Liver (tissue), 9 donors: ENCODE measurements around the gene SH3RF3. TPM values are rescaled to one million over a fixed set of nuclear protein-coding genes. Genes with fewer than 3 reads are reported as not detected.

Experiments used
- DNase-seq: peaks from one replicate; pipeline ENCODE4 v3.0.0-alpha.2; 2017; ENCODE audit warnings: low spot score
- H3K27ac ChIP-seq, 2 donors: one replicate each; pipeline ENCODE4 v1.7.0; 2013; ENCODE audit warnings: inconsistent platforms in 2 of 2, low read length in 2 of 2, control low read depth in 1 of 2, low read depth in 1 of 2, mild to moderate bottlenecking in 1 of 2
- H3K27me3 ChIP-seq, 4 donors: one replicate each; pipeline versions ENCODE4 v1.6.1 to v1.7.0; 2013; ENCODE audit warnings: low read length in 3 of 4, inconsistent platforms in 1 of 4, mild to moderate bottlenecking in 1 of 4, moderate library complexity in 1 of 4; ENCODE audit not compliant: control insufficient read depth in 4 of 4, insufficient read depth in 4 of 4
- H3K36me3 ChIP-seq, 4 donors: one replicate each; pipeline versions ENCODE4 v1.6.1 to v1.7.0; 2013; ENCODE audit warnings: low read length in 3 of 4, mild to moderate bottlenecking in 3 of 4, low read depth in 1 of 4, moderate library complexity in 1 of 4; ENCODE audit not compliant: control insufficient read depth in 4 of 4, insufficient read depth in 3 of 4
- H3K4me1 ChIP-seq, 4 donors: one replicate each; pipeline versions ENCODE4 v1.6.1 to v1.7.0; 2013; ENCODE audit warnings: low read length in 3 of 4, mild to moderate bottlenecking in 3 of 4, moderate library complexity in 1 of 4; ENCODE audit not compliant: control insufficient read depth in 4 of 4, insufficient read depth in 4 of 4
- H3K4me3 ChIP-seq, 3 donors: one replicate each; pipeline versions ENCODE4 v1.6.1 to v1.7.0; 2013; ENCODE audit warnings: low read length in 3 of 3, control low read depth in 1 of 3, low read depth in 1 of 3, mild to moderate bottlenecking in 1 of 3
- H3K9ac ChIP-seq, 2 donors: one replicate each; pipeline ENCODE4 v1.7.0; 2013; ENCODE audit warnings: low read length in 2 of 2, mild to moderate bottlenecking in 2 of 2, moderate library complexity in 2 of 2, control low read depth in 1 of 2, low read depth in 1 of 2
- H3K9me3 ChIP-seq, 4 donors: one replicate each; pipeline versions ENCODE4 v1.6.1 to v1.7.0; 2013; ENCODE audit warnings: low read length in 3 of 4; ENCODE audit not compliant: control insufficient read depth in 4 of 4
- ATF3 ChIP-seq: IDR thresholded peaks from 2 replicates; pipeline ENCODE4 v1.6.1; 2016; ENCODE audit warnings: antibody characterized with exemption
- CTCF ChIP-seq: fragments of 150-350 bp; IDR thresholded peaks from 2 replicates; pipeline ENCODE4 v1.5.1; 2017; ENCODE audit warnings: improper control_type of control experiment, low read depth, low read length; ENCODE audit not compliant: missing input control
- EGR1 ChIP-seq, 2 donors: IDR thresholded peaks; 2 replicates each; pipeline ENCODE4 v1.6.1; 2016 to 2018; ENCODE audit warnings: antibody characterized with exemption in 2 of 2, low read depth in 2 of 2
- FOXA1 ChIP-seq: IDR thresholded peaks from 2 replicates; pipeline ENCODE4 v1.6.1; 2016; ENCODE audit warnings: antibody characterized with exemption
- FOXA2 ChIP-seq: IDR thresholded peaks from 2 replicates; pipeline ENCODE4 v1.6.1; 2016; ENCODE audit warnings: antibody characterized with exemption
- GABPA ChIP-seq, 2 donors: IDR thresholded peaks in 1 of 2; conservative IDR thresholded peaks in 1 of 2; 2 replicates each; pipeline ENCODE4 v1.6.1; 2016; ENCODE audit warnings: antibody characterized with exemption in 2 of 2, mild to moderate bottlenecking in 1 of 2, moderate library complexity in 1 of 2
- HNF4A ChIP-seq, 2 donors: conservative IDR thresholded peaks; 2 replicates each; pipeline ENCODE4 v1.6.1; 2016; ENCODE audit warnings: antibody characterized with exemption in 2 of 2, mild to moderate bottlenecking in 2 of 2
- HNF4G ChIP-seq: IDR thresholded peaks from 2 replicates; pipeline ENCODE4 v1.6.1; 2016; ENCODE audit warnings: antibody characterized with exemption
- JUND ChIP-seq, 2 donors: IDR thresholded peaks; 2 replicates each; pipeline ENCODE4 v1.6.1; 2016; ENCODE audit warnings: antibody characterized with exemption in 2 of 2
- NR2F2 ChIP-seq: IDR thresholded peaks from 2 replicates; pipeline ENCODE4 v1.6.1; 2016; ENCODE audit warnings: antibody characterized with exemption
- RAD21 ChIP-seq, 2 donors: IDR thresholded peaks; 2 replicates each; pipeline ENCODE4 v1.6.1; 2016; ENCODE audit warnings: antibody characterized with exemption in 2 of 2, mild to moderate bottlenecking in 2 of 2
- RXRA ChIP-seq, 2 donors: IDR thresholded peaks; 2 replicates each; pipeline ENCODE4 v1.6.1; 2017 to 2018; ENCODE audit warnings: antibody characterized with exemption in 2 of 2, mild to moderate bottlenecking in 1 of 2
- SP1 ChIP-seq: IDR thresholded peaks from 2 replicates; pipeline ENCODE4 v1.6.1; 2018; ENCODE audit warnings: antibody characterized with exemption, mild to moderate bottlenecking
- TAF1 ChIP-seq: conservative IDR thresholded peaks from 2 replicates; pipeline ENCODE4 v1.6.1; 2016; ENCODE audit warnings: antibody characterized with exemption, mild to moderate bottlenecking
- YY1 ChIP-seq: IDR thresholded peaks from 2 replicates; pipeline ENCODE4 v1.6.1; 2016; ENCODE audit warnings: antibody characterized with exemption, mild to moderate bottlenecking
- WGBS: extraction: QIAGEN DNeasy Blood & Tissue Kit; methylation state at CpG from one replicate; pipeline ENCODE4 v1.1.7; 2013; 5-methylcytosine and 5-hydroxymethylcytosine counted together
- polyA plus RNA-seq, 2 donors: library from polyadenylated mRNA; stranded (reverse) in 1 of 2; unstranded in 1 of 2; fragments of 200-250 nt in 1 of 2; fragments of >200 nt in 1 of 2; fragmentation: Nextera tagmentation in 1 of 2; extraction: Ambion mirVana in 1 of 2; gene quantifications; one replicate each; pipeline versions ENCODE4 v1.2.1 to v1.2.3, GENCODE V29; 2013 to 2015
- total RNA-seq, 2 donors: library from RNA; depleted of rRNA; stranded (reverse); fragments of >200 nt; gene quantifications; one replicate each; pipeline ENCODE4 v1.2.3, GENCODE V29; 2014
- TF ChIP-seq, protein P1 (sequence below): IDR thresholded peaks from 2 replicates; pipeline ENCODE4 v1.6.1; 2016; ENCODE audit warnings: antibody characterized with exemption
- TF ChIP-seq, protein P2 (sequence below): IDR thresholded peaks from 2 replicates; pipeline ENCODE4 v1.6.1; 2016; ENCODE audit warnings: antibody characterized with exemption, mild to moderate bottlenecking
- TF ChIP-seq, protein P3 (sequence below): IDR thresholded peaks from 2 replicates; pipeline ENCODE4 v1.6.1; 2016; ENCODE audit warnings: antibody characterized with exemption
- donor health status: healthy.
- donor health status: healthy.
- donor health status: healthy.
- donor health status: healthy.
- donor health status: healthy.

The SH3RF3 gene
- total and polyA plus RNA-seq, 4 donors, result 0.11 to 1.0 (median 0.54) TPM

GRCh38 chr2:109239720-109240119 is 110.7 kb downstream of the SH3RF3 start:
- Histone ChIP-seq H3K4me3 (no peak overlapping the region), H3K36me3 (no peaks in the 10 kb centered on the region), H3K27ac (no peak overlapping the region), H3K9ac (no peak overlapping the region), H3K4me1 (peaks cover 0 to 7% (median 3%) of the 10 kb centered on the region in 4 donors), H3K27me3 (no peaks in the 10 kb centered on the region), H3K9me3 (no peaks in the 10 kb centered on the region)
- TF ChIP-seq YY1, result no peak
- TF ChIP-seq SP1, result no peak
- TF ChIP-seq, protein P1, sequence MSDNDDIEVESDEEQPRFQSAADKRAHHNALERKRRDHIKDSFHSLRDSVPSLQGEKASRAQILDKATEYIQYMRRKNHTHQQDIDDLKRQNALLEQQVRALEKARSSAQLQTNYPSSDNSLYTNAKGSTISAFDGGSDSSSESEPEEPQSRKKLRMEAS, result no peak
- TF ChIP-seq, protein P2, sequence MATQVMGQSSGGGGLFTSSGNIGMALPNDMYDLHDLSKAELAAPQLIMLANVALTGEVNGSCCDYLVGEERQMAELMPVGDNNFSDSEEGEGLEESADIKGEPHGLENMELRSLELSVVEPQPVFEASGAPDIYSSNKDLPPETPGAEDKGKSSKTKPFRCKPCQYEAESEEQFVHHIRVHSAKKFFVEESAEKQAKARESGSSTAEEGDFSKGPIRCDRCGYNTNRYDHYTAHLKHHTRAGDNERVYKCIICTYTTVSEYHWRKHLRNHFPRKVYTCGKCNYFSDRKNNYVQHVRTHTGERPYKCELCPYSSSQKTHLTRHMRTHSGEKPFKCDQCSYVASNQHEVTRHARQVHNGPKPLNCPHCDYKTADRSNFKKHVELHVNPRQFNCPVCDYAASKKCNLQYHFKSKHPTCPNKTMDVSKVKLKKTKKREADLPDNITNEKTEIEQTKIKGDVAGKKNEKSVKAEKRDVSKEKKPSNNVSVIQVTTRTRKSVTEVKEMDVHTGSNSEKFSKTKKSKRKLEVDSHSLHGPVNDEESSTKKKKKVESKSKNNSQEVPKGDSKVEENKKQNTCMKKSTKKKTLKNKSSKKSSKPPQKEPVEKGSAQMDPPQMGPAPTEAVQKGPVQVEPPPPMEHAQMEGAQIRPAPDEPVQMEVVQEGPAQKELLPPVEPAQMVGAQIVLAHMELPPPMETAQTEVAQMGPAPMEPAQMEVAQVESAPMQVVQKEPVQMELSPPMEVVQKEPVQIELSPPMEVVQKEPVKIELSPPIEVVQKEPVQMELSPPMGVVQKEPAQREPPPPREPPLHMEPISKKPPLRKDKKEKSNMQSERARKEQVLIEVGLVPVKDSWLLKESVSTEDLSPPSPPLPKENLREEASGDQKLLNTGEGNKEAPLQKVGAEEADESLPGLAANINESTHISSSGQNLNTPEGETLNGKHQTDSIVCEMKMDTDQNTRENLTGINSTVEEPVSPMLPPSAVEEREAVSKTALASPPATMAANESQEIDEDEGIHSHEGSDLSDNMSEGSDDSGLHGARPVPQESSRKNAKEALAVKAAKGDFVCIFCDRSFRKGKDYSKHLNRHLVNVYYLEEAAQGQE, result no peak
- TF ChIP-seq HNF4A (conservative IDR thresholded peaks at IDR 0.05), result no peak
- no peak for TF ChIP-seq NR2F2
- TF ChIP-seq, protein P3, sequence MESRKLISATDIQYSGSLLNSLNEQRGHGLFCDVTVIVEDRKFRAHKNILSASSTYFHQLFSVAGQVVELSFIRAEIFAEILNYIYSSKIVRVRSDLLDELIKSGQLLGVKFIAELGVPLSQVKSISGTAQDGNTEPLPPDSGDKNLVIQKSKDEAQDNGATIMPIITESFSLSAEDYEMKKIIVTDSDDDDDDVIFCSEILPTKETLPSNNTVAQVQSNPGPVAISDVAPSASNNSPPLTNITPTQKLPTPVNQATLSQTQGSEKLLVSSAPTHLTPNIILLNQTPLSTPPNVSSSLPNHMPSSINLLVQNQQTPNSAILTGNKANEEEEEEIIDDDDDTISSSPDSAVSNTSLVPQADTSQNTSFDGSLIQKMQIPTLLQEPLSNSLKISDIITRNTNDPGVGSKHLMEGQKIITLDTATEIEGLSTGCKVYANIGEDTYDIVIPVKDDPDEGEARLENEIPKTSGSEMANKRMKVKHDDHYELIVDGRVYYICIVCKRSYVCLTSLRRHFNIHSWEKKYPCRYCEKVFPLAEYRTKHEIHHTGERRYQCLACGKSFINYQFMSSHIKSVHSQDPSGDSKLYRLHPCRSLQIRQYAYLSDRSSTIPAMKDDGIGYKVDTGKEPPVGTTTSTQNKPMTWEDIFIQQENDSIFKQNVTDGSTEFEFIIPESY, result no peak
- TF ChIP-seq FOXA1, result no peak
- no peak for TF ChIP-seq CTCF
- TF ChIP-seq RXRA (IDR thresholded peaks at IDR 0.05), result no peak
- TF ChIP-seq JUND (IDR thresholded peaks at IDR 0.05), result no peak
- no peak for TF ChIP-seq GABPA (IDR thresholded peaks at IDR 0.05 in 1 of 2, conservative IDR thresholded peaks at IDR 0.05 in 1 of 2)
- no peak for TF ChIP-seq EGR1 (IDR thresholded peaks at IDR 0.05; ENCODE audit: low read depth in 2 of 2)
- no peak for TF ChIP-seq FOXA2
- TF ChIP-seq TAF1, result no peak
- no peak for TF ChIP-seq HNF4G
- no peak for TF ChIP-seq ATF3
- no peak for TF ChIP-seq RAD21 (IDR thresholded peaks at IDR 0.05)
- no peak for DNase-seq
- WGBS, result 96% methylated on average over 6 of the region's 6 CpGs
